T-helper 9 cell (primary cell): Measurements from ENCODE around the gene GGTLC3.
"Not testable (repeated sequence)": the region's sequence is repeated elsewhere in the genome, so short reads cannot be mapped to it uniquely, and the experiment has no call there.

Experiments used
- DNase-seq: peaks from one replicate; pipeline ENCODE4 v3.0.0-alpha.2; 2020
- total RNA-seq, 2 donors: gene quantifications; one replicate each; lab custom pipeline; 2026; lab: John Stamatoyannopoulos, UW

The GGTLC3 gene
- 0 reads per million in 2 donors for total RNA-seq

DNA sequence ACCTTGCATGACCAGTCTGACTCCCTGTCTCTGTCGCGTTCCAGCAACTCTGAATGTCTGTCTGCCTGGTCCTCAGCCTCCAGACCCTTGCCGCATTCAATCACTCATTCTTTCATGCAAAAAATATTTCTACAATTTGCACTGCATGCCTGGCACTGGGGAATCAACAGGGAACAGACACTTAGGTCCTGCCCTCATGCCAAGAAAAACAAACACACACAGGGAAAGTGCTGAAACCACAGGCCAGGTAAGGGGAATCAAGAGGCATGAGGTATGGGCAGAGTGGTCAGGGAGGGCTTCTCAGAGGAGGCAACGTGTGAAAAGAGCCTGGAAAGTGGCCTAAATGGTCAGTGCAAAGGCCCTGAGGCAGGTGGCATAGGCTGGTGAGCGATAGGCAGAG lies at the start of gene GGTLC3:
Gene GGTLC3, minus strand, starts transcription at position 101 of the 400 bp plus-strand sequence. CDS start 264 bp downstream, outside the sequence.
- not testable (repeated sequence) for DNase-seq

DNA sequence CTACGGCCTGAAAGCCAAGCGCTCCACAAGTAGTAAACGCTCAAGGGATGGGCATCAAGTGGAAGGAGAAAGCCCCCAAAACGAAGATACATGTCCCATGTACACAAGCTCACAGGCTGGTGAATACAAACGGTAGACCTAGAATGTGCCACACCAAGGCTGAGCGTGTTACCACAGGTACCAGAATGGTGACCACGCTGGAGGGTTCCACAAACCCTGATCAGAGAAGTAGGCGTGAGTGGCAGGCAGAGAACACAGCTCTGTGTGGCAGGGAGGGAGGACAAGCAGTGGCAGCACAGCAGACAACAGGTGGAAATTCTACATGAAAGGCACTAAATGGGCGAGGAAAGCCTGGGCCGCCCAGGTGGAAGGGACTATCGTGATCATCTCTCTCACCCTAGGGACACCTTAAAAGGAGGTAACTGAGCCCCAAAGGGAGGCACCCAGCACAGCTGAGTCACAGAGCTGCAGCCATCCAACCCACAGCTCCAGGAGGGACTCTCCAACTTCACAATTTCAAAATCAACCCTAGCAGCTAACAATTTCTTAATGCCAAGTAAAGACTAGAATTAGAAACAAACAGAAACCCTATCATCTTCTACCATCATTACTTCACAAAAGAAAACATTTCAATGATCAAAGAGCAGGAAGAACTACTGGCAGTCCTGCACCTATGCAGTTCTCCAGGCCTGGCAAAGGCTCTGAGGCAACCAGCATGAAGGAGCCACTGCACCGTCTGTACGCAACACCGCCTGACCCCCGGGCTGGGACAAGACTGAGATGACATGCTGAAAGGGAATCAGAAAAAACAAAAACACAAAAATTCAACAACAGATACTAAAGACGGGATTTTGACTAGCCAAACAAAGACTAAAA lies 42.4 kb upstream of the GGTLC3 start:
- not testable (repeated sequence) for DNase-seq

DNA sequence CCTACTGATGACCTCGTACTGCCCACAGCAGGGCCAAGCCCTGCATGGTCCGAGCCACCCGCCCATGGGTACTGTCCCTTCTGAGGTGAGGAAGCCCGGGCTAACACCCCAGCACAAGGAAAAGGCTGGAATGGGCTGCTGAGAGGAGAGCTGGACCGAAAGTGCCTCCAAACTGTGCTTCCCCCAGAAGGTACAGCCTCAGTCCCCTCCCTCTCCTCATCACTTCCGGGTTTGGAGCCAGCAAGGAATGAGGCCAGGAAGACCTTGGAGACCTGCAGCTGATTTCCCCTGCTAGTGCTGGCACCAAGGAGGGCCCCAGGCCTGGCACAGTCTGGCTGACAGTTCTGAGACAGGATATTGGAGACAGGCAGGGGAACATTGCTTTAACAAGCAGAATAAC lies 41.0 kb upstream of the GGTLC3 start:
- not testable (repeated sequence) for DNase-seq

DNA sequence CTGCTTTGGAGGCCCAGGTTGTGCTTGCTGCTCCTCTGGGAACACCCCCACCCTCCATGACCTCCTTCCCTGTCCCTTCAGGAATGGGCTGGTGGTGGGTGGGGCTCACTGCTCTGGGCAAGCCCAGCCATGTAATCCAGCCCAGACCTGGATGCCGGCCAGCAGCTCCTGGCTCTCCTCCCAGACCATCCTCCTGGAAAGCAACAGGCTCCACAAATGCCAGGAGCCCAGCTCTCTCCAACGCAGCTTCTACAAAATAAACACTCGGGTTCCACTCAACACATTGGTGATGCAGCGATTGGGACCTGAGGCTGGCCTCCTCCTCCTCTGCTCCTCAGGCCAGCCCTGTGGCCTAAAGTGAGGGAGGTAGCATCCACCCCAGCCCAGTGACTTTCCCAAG lies 40.6 kb upstream of the GGTLC3 start:
- DNase-seq = not testable (repeated sequence)

DNA sequence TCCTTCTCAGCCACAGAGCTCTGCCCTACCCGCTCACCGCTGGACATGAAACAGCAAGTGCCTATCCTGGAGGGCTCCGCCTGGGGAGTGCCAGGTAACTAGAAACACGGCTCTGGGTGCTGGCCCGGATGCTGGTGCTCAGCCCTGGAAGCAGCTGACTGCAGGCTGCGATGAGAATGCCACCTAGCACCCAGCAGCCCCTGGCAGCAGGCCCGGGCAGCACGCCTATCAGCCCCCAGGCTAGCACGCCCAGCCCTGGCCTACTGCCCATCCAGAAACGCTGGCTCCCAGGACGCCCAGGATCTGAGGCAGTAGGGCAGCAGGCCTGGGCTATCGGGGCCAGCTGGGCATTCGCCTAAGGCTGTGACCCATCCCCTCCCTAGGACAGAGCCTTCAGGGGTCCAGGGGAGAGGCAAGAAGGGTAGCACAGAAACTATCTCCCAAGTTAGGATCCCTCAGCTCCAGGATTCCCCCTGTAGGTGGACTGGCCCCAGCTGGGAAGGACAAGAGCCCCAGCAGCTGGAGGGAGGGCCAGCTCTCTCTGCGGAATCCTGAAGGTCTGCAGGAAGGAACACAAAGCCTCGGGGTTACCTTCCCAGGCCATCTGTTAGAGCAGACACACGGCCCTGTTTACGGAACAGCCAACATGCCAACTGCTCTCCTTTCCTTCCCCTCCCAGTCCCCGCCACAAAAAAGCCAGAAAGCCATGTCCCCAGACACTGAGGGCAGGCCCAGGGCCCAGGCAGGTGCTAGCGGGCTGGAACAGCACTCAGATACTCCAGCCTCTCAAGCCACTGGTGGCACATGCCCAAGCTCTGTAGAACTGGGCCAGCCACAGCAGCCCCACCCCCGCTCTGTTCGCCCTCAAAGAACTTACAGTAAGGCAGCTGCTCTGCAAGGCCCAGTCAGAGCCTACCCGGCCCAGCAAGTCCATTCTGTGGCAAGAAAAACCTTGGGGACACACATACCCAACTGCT lies 36.6 kb upstream of the GGTLC3 start:
- DNase-seq = not testable (repeated sequence)

DNA sequence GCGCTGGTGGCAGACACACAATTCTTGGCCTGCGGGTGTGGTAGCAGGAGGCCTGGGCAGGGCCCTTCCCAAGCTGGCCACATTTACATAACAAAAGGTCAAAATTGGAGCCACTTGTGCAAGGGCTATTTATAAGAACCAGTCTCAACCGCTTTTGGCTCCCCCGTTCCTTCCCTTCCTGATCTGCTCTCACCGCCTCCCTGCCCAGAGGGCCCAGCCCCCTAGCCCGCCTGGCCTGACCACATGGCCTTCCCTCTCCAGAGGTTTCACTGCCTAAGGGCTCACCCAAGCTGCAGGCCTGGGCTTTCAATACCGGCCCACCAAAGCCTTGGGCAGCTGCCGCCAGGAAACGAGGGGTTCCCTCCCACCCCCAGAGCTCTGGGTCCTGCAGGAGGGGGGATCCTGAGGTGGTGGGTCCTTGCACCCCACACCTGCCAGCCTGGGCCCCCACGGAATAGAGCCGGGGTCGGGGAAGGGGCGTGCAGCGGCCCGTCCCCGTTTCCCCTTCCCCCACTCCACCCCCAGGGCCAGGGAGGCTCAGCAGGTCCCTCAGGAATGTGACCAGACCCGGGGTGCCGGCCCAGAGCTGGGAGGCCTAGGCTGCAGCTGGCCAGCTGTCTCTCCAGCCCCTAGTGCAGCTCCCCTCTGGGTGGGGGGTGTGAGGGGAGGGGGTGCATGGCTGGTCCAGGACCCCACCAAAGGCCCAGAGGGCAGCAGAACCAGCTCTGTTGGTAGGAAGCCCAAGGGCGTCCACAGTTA lies 35.1 kb upstream of the GGTLC3 start:
- not testable (repeated sequence) for DNase-seq

DNA sequence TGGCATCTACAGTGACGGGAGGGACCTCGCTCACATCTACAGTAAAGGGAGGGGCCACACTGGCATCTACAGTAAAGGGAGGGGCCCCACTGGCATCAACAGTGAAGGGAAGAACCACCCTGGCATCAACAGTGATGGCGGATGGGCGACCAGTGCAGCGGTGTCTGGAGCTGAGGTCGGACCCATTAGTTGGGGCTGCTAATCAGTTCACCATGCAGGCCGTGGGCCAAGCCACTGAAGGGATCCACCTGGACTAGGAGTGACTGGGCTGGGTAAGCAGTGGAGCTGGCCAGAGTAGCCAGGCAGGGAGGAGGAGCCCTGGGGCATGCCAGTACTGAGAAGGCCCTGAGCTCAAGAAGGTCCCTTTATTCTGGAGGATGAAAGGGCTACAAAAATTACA lies 33.1 kb upstream of the GGTLC3 start:
- not testable (repeated sequence) for DNase-seq

DNA sequence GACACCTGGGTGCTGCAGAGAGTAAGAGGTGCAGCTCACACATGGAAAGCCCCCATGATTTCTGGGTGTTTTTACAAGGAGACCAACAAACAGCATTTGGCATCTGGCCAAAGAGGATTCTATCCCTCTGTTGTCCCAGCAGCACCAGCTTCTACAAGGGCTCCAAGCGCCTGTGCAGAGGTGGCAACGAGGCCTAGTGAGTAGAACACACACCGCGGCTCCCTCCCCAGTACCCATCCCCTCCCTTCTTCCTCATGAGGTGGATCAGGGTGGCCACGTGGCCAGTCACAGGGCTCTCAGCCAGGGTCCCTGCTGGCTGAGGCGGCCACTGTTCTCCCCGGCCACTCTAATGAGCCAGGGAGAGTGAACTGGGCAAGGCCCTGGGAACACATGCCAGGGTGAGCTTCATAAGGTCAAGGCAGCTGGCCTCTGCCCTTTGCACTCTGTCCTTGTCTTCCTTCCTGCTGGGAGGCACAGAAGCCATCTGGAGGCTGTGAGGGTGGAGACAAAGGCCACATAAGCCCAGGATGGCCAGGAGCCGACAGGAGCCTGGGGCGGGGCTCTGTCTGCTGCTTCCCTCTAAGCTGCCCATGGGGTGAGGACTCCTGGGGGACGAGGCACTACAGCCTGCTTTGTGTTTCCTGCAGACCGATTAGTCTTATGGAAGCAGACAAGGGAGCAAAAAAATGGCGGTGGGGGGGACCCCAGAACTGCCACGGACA lies 31.7 kb upstream of the GGTLC3 start:
- DNase-seq = not testable (repeated sequence)

DNA sequence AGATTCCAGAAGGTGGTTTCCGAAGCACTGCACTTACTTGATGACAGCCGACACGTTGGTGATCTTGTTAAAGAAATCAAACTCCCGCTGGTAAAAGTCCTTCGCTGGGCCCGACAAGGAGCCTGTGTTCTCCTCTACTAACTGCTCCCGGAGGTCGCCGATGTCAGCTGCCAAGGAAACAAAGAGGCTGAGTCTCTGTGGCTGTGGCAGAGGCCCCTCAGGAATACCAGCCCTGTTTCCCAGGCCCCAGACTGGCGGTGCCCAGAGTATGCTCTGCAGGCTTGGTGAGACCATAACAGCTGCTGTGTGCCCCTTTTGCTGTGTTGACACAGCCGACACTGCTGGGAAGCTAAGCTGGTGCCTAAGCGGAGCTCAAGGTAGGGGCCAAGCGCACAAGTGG lies 26.7 kb upstream of the GGTLC3 start:
- not testable (repeated sequence) for DNase-seq

DNA sequence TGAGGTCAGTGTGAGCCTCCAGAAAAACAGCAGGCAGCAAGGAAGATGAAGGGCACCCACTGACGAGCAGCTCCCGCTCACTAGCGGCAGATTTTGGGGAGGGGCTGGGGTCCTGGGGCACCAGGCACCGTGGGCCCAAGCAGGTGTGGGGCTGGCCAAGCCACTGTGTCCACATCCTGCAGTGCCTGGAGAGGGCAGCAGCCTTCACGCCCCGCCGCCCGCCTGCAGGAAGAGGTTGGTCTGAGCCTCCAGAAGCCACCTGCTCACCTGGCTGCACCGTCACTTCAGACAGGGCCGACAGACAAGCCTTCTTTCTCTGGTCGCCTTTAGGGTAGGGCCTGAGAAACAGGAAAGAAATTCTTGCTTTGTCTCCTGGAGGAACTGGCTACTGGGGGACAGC lies 25.4 kb upstream of the GGTLC3 start:
- not testable (repeated sequence) for DNase-seq

DNA sequence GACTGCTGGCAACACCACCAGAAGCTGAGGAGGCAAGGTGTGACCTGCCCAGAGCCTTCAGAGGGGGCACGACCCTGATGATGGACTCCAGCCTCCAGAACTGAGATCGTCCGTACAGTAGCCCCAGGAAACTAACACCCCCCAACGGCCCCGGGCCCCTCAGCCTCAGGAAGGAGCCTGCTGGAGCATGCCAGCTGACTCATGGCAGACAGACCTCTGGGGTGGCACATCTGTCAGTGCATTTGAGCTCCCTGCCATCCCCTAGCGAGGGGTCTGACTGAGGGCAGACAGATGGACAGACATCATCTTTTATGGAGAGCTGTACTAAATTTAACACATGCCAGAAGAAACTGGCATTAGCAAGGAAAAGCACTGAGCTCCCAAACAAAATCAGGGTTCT lies 22.0 kb upstream of the GGTLC3 start:
- DNase-seq = not testable (repeated sequence)

DNA sequence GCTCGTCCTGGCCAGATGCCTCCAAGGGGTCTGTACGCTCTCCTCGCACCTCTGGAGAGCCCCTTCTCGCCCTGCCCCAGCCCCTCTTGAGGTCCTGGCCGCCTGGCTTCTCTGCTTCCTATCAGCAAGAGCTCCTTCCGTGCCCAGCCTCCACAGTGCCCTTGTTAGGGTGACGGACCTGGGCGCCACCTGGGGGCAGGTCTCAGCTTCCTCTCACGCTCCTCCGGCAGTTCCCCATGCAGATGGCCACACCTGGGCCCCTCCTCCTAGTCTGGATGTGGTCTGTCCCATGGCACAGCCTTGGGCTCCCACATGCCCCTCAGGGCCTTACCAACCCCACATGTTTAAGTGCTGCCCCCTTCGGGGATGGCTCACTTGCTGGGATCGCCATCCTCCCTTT lies 16.4 kb upstream of the GGTLC3 start:
- not testable (repeated sequence) for DNase-seq

DNA sequence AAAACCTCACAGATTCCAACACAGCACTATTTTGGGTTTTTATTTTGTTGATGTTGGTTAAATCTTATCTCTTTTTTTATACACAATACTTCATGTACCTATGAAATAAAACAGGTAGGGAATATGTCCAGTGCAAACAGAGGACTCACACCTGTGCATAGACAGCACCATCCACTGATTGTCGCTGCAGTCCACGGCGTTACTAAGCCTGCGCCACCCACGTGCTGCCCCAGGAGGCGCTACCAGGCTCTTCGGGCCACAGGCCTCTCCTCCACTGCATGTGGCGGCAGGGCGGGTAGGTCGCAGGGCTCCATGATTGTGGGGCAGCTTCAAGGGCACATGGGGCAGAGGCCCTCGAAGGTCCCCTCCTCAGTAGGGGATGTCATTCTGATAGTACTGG lies 15.7 kb upstream of the GGTLC3 start:
- DNase-seq = not testable (repeated sequence)

DNA sequence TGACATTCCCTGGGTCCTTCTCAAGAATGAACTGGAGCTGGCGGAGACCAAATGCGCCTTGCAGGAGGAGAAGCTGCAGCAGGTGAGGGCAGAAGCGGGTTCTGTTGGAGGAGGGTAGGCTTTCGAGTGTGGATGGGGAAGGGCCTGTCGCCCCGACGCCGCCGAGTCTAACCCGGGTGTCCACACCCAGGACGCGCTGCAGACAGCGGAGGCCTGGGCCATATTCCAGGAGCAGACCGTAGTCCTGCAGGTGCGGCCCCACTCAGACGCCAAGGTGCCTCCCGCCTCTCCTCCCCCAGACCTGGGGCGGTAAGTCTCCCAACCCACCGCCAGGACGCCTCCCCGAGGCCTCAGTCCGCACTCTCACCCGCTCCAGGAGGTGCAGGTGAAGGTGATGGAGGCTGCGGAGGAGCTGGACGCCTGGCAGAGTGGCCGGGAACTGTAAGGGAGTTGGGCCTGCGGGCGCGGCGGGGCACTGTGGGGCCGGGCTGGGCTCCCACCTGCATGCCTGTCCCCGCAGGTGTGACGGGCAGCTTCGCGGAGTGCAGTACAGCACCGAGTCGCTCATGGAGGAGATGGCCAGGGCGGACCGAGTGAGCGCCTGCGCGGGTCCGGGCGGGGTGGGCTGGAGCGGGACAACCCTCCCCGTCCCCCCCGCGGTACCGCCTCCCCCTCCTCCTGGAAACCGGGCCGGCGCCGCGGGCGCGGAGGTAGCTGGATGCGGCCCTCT lies 11.6 kb upstream of the GGTLC3 start:
- DNase-seq = peak; percentile 10

DNA sequence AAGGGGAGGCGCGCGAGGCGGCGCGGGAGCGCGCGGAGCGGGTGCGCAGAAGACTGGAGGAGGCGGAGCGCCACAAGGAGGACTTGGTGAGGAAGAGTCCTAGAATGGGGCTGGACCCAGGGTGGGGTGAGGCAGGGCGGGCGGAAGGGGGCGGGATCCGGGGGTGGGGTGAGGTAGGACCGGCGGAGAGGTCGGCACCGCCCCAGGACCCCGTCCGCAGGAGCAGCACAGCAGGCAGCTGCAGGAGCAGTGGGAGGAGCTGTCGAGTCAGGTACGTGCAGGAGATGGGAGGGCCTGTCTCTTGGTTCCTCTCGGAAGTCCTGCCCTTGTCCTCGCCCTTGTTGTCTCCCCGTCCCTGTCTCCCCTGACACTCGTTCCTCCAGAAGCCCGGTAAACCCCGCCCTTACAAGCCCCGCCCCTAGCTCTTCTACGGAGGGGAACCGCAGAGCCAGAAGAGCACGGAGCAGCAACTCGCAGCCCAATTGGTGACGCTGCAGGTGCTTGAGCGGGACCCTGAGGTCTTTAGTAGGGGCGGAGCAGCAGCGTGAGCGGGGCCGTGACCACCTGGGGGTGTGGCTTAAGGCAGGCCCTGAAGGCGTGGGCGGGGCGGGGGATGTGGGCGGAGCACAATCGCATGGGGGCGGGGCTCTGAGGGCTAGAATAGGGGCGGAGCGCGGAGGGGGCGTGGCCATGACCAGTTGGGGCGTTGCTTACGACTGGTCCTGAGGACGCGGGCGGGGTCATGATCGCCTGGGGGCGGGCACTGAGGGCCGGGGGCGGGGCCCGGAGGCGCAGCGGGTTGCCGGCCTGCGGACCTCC lies 10.8 kb upstream of the GGTLC3 start:
- peak; percentile 100 for DNase-seq

DNA sequence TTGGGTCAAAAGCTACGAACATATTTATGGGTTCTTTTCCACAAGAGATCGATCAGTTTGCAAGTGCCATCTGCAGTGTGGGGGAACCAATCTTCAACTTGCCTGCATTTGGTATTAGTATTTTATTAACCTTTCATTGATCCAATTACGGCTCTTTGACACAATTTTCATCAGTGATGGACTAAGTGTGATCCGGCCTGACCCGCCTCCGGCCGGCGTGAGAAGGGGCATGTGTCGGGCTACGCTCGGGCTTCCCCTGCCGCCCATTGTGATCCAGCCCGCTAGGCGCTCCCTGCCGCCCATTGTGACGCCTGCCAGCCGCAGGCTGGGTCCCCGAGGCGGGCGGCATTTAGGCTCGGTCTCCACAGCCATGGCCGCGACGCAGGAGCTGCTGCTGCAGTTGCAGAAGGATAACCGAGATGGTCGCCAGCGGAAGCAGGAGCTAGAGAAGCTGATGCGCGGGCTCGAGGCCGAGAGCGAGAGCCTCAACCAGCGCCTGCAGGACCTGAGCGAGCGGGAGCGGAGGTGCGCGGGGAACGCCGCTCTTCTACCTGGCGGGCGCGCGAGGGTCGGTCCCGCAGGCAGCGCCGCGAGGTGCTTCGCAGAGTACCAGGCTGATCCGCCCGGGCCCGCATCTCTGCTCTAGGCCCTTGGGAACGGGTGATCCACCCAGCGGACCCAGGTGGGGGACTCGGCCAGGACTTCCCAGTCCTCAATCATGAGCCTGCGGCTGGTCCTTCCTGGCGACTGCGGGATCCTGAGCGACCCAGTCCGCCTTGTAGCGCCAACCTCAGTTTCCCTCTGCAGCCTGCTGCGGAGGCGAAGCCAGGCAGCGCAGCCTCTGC lies 10.0 kb upstream of the GGTLC3 start, which contains the start of gene TMEM191B:
Gene TMEM191B, plus strand, starts transcription at position 51 of the 845 bp plus-strand sequence. Its CDS starts 179 bp downstream, at position 230.
- peak; percentile 11 for DNase-seq

DNA sequence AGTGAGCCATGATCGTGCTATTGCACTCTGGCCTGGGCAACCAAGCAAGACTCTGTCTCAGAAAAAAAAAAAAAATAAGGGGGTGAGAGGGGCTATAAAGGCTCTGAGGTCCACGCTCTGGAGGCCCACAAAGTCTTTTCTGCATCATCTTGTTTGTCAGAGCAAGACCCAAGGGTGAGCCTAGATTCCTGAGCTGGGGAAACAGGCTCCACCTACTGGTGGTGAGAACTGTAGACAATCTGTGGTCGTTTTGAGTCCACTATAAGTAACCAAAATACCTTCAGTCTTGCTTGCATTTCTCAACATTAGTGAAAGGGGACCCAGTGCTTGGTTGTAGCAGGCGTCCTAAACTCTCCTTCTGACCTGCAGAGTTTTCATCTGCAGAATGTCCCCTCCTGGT lies 5.4 kb upstream of the GGTLC3 start:
- DNase-seq = not testable (repeated sequence)

DNA sequence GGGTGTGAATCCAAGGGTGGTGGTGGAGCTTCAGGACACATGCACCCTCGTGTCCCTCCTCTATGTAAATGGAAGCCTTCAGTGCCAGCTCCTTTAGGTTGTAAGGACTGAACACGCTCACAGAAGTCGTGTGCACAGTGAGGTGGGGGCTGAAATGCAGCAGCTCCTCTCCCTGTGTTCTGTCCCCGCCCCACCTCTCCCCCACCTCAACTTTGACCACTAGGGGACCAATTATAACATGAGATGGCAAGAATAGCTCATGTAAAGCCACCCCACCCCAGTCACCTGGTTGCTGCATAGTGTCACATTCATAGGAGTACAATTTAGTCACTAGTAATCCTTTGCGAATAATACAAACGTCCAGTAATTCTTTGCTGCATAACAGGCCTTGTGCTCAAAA lies 4.8 kb upstream of the GGTLC3 start:
- DNase-seq = not testable (repeated sequence)

DNA sequence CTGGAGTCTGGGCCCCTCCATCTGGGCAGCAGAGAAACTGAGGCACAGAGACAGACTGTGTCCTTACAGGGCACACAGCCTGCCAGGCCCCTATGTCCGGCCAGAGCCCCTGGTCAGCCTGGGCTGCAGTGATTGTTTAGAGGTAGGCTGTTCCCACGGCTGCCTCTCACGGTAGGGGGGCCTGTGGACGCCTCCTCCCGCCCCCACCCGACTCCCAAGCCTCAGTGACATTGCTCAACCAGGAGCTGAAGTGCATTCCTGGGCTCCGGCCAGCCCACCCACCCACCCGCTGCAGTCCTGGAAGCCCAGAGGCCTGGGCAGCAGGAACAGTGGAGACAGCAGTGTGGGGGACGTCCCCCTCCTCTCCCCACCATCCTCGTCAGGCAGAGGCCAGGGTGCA lies 4.5 kb downstream of the GGTLC3 start:
- not testable (repeated sequence) for DNase-seq
